GM12878 (cell line): ENCODE data around the gene DPRX.

Experiments used
- CREB1 ChIP-seq: IDR thresholded peaks from 2 replicates; pipeline ENCODE4 v1.6.1; 2012; ENCODE audit warnings: low read depth, mild to moderate bottlenecking, inconsistent platforms
- EZH2 ChIP-seq: IDR thresholded peaks from 2 replicates; pipeline ENCODE4 v1.6.1; 2012; ENCODE audit warnings: low read depth, mild to moderate bottlenecking, control low read depth, inconsistent platforms, low read length, borderline replicate concordance; ENCODE audit not compliant: control insufficient read depth
- IRF4 ChIP-seq: IDR thresholded peaks from 2 replicates; pipeline ENCODE4 v1.6.1; 2011; ENCODE audit warnings: low read depth, low read length
- JUND ChIP-seq: IDR thresholded peaks from 2 replicates; pipeline ENCODE4 v1.6.1; 2012; ENCODE audit warnings: low read depth, mild to moderate bottlenecking, low read length, improper control_type of control experiment, moderate library complexity
- SMARCA5 ChIP-seq: fragments of 450-650 bp; IDR thresholded peaks from 2 replicates; pipeline ENCODE4 v1.6.1; 2017; ENCODE audit warnings: mild to moderate bottlenecking
- TF ChIP-seq, protein P1 (sequence below), 3 experiments: IDR thresholded peaks in 2 of 3; conservative IDR thresholded peaks in 1 of 3; 2 replicates each; pipeline ENCODE4 v1.5.1; 2011; ENCODE audit warnings: low read depth in 3 of 3, low read length in 3 of 3, mild to moderate bottlenecking in 3 of 3, control low read depth in 2 of 3, moderate library complexity in 2 of 3, inconsistent platforms in 1 of 3, mixed read lengths in 1 of 3; ENCODE audit not compliant: control insufficient read depth in 2 of 3, insufficient read depth in 1 of 3; ENCODE audit errors: extremely low read depth in 1 of 3
- TF ChIP-seq, protein P2 (sequence below): IDR thresholded peaks from 2 replicates; pipeline ENCODE4 v1.6.1; 2011; ENCODE audit warnings: low read depth, low read length, improper control_type of control experiment, borderline replicate concordance

DNA sequence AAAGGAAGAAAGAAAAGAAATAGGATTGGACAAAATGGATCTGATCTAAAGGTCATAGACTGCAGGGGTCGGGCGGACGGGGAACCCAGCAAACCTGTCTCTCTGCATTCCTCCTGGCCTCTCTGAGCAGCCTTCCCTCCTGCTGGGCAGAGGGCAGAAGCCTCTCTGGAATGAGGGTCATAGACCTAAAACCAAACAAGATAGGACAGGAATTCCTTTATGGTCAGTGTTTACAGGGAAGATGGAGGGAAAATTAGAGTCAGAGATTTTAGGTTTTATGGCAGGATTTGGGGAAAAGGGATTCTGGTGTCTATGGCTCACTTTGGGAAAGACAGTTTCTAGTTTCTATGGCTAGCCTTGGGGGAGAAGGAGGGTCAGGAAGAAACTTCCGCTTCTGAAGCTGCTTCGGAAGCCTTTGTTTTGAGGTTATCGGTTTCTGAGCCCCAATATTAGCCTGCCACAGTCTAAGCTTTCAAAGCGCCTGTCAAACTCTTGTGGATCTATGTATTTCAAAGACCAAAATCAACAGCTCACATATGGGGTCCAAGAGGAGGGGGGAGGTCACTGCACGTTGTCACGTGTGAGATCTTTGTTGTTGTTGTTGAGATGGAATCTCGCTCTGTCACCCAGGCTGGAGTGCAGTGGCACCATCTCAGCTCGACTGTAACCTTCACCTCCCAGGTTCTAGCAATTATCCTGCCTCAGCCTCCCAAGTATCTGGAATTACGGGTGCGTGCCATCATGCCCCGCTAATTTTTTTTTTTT, 18.9 kb upstream of the DPRX start:
- TF ChIP-seq, protein P1, sequence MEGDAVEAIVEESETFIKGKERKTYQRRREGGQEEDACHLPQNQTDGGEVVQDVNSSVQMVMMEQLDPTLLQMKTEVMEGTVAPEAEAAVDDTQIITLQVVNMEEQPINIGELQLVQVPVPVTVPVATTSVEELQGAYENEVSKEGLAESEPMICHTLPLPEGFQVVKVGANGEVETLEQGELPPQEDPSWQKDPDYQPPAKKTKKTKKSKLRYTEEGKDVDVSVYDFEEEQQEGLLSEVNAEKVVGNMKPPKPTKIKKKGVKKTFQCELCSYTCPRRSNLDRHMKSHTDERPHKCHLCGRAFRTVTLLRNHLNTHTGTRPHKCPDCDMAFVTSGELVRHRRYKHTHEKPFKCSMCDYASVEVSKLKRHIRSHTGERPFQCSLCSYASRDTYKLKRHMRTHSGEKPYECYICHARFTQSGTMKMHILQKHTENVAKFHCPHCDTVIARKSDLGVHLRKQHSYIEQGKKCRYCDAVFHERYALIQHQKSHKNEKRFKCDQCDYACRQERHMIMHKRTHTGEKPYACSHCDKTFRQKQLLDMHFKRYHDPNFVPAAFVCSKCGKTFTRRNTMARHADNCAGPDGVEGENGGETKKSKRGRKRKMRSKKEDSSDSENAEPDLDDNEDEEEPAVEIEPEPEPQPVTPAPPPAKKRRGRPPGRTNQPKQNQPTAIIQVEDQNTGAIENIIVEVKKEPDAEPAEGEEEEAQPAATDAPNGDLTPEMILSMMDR (IDR thresholded peaks at IDR 0.05 in 2 of 3, conservative IDR thresholded peaks at IDR 0.05 in 1 of 3; ENCODE audit: control insufficient read depth in 2 of 3, extremely low read depth in 1 of 3, insufficient read depth in 1 of 3, low read depth in 3 of 3, low read length in 3 of 3), result no peak
- TF ChIP-seq EZH2 (no peak), CREB1 (no peak), IRF4 (no peak), SMARCA5 (no peak), JUND (no peak)
- TF ChIP-seq, protein P2, sequence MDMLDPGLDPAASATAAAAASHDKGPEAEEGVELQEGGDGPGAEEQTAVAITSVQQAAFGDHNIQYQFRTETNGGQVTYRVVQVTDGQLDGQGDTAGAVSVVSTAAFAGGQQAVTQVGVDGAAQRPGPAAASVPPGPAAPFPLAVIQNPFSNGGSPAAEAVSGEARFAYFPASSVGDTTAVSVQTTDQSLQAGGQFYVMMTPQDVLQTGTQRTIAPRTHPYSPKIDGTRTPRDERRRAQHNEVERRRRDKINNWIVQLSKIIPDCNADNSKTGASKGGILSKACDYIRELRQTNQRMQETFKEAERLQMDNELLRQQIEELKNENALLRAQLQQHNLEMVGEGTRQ, result no peak
